Endothelial cell (in vitro differentiated cells): ENCODE data around the gene KRTAP10-10. TPM values are rescaled to one million over a fixed set of nuclear protein-coding genes. Genes with fewer than 3 reads are reported as not detected.
"Not testable (repeated sequence)": the region's sequence is repeated elsewhere in the genome, so short reads cannot be mapped to it uniquely, and the experiment has no call there.

Experiments used
- DNase-seq: peaks from one replicate; pipeline ENCODE4 v3.0.0; 2021; ENCODE audit warnings: low spot score
- H3K27ac Mint-ChIP-seq: one replicate; pipeline ENCODE4 v1.8.0; 2021; ENCODE audit warnings: mixed read lengths, inconsistent platforms; ENCODE audit not compliant: unreplicated experiment
- H3K27me3 Mint-ChIP-seq: one replicate; pipeline ENCODE4 v1.8.0; 2021; ENCODE audit warnings: mild to moderate bottlenecking, moderate library complexity, mixed read lengths, inconsistent platforms; ENCODE audit not compliant: unreplicated experiment
- H3K36me3 Mint-ChIP-seq: one replicate; pipeline ENCODE4 v1.8.0; 2021; ENCODE audit warnings: mild to moderate bottlenecking, low read depth, mixed read lengths, inconsistent platforms; ENCODE audit not compliant: unreplicated experiment
- H3K4me1 Mint-ChIP-seq: one replicate; pipeline ENCODE4 v1.8.0; 2021; ENCODE audit warnings: mild to moderate bottlenecking, mixed read lengths, inconsistent platforms; ENCODE audit not compliant: unreplicated experiment
- H3K4me3 Mint-ChIP-seq: one replicate; pipeline ENCODE4 v1.8.0; 2021; ENCODE audit warnings: mild to moderate bottlenecking, mixed read lengths, inconsistent platforms; ENCODE audit not compliant: unreplicated experiment
- H3K9me3 Mint-ChIP-seq: one replicate; pipeline ENCODE4 v1.8.0; 2021; ENCODE audit warnings: mixed read lengths, inconsistent platforms; ENCODE audit not compliant: unreplicated experiment
- CTCF ChIP-seq: fragments of 200-600 bp; sonication (generic); IDR thresholded peaks from one replicate; pipeline ENCODE4 v1.5.0; 2021; ENCODE audit warnings: antibody characterized with exemption; ENCODE audit not compliant: unreplicated experiment
- total RNA-seq: library from RNA; stranded (reverse); fragmentation: NEBNext Ultra II Directional; extraction: Animal tissue kit (Norgen Biotek cat#: 25700); gene quantifications from one replicate; pipeline ENCODE4 v1.2.1, GENCODE V29; 2021; ENCODE audit not compliant: unreplicated experiment

Gene KRTAP10-10
- total RNA-seq, 1 donor from 2014 or later = not detected

GRCh38 chr21:44596068-44596725 lies 41.0 kb upstream of the KRTAP10-10 start:
- Mint-ChIP-seq H3K36me3 (no peaks in the 10 kb centered on the region), H3K4me1 (peaks cover 5% of the 10 kb centered on the region), H3K27ac (no peak overlapping the region), H3K4me3 (no peak overlapping the region), H3K27me3 (peaks cover 8% of the 10 kb centered on the region), H3K9me3 (no peaks in the 10 kb centered on the region)
- no peak for DNase-seq
- TF ChIP-seq CTCF = no peak

GRCh38 chr21:44598061-44598460 lies 39.1 kb upstream of the KRTAP10-10 start:
- Mint-ChIP-seq H3K36me3 (no peaks in the 10 kb centered on the region), H3K9me3 (no peaks in the 10 kb centered on the region), H3K4me1 (peaks cover 5% of the 10 kb centered on the region), H3K4me3 (no peak overlapping the region), H3K27ac (peak overlapping the region; percentile 27), H3K27me3 (peaks cover 11% of the 10 kb centered on the region)
- no peak for TF ChIP-seq CTCF
- DNase-seq = no peak

GRCh38 chr21:44599264-44600029 lies 37.7 kb upstream of the KRTAP10-10 start:
- Mint-ChIP-seq H3K9me3 (no peaks in the 10 kb centered on the region), H3K4me1 (peaks cover 3% of the 10 kb centered on the region), H3K27ac (peak overlapping the region; percentile 57), H3K36me3 (no peaks in the 10 kb centered on the region), H3K4me3 (no peak overlapping the region), H3K27me3 (peaks cover 7% of the 10 kb centered on the region)
- DNase-seq = no peak
- TF ChIP-seq CTCF = no peak

- not testable (repeated sequence) for H3K4me3 Mint-ChIP-seq, H3K4me1 Mint-ChIP-seq, H3K9me3 Mint-ChIP-seq, H3K36me3 Mint-ChIP-seq, DNase-seq, H3K27me3 Mint-ChIP-seq
- peak within 1 kb of the TSS; percentile 57 for H3K27ac Mint-ChIP-seq
Observed at GRCh38 chr21:44600118-44600978, 36.8 kb upstream of the KRTAP10-10 start, which contains the start of gene KRTAP10-7. TSS of gene KRTAP10-7 (plus strand) at chr21:44600597. CDS start at chr21:44600622, 25 bp downstream.

- not testable (repeated sequence) for H3K4me3 Mint-ChIP-seq, H3K27me3 Mint-ChIP-seq, H3K27ac Mint-ChIP-seq, H3K36me3 Mint-ChIP-seq, DNase-seq, H3K9me3 Mint-ChIP-seq, H3K4me1 Mint-ChIP-seq
Observed at GRCh38 chr21:44601091-44601490, 36.1 kb upstream of the KRTAP10-10 start.
